ENCODE data around the gene GRB10.
"Not testable (repeated sequence)": the region's sequence is repeated elsewhere in the genome, so short reads cannot be mapped to it uniquely, and the experiment has no call there.

GRB10 gene

DNA sequence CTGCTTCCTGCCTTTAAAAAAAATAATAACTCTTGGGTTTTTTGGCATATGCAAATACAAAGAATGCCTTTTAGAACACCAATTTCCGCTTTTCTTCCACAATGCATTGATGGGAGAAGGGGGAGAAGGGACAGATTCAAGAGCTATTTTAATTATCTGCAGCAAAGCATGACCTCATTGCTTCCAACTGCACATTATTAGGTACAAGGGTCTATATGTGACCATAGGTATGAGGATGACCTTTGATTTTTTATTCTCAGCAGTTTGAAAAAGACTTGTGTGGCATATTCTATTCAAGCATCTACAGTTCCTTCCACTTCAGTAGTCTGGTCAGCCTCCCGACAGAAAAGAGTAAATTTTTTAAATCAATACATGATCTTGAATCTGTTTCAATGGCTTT lies 39.7 kb downstream of the GRB10 start:
- DNase-seq (ENCODE audit: low read depth), result no peak

DNA sequence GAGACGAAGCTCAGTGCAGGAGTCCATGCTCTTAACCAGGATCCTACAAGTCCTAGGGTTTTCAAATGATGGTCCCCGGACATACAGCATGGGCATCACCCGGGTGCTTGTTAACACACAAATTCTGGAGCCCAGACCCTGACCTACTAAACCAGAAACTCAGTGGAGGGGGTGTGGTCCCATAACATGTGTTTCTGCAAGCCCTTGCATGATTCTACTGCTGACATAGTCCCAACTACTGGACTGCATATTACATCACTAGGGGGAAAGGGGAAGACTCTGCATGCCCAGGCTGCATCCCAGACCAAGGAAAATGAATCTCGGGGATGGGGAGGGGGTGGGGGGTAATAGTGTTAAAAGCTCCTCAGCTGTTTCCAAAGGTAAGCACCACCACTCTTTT lies 40.3 kb downstream of the GRB10 start:
- DNase-seq (ENCODE audit: low read depth), result no peak

DNA sequence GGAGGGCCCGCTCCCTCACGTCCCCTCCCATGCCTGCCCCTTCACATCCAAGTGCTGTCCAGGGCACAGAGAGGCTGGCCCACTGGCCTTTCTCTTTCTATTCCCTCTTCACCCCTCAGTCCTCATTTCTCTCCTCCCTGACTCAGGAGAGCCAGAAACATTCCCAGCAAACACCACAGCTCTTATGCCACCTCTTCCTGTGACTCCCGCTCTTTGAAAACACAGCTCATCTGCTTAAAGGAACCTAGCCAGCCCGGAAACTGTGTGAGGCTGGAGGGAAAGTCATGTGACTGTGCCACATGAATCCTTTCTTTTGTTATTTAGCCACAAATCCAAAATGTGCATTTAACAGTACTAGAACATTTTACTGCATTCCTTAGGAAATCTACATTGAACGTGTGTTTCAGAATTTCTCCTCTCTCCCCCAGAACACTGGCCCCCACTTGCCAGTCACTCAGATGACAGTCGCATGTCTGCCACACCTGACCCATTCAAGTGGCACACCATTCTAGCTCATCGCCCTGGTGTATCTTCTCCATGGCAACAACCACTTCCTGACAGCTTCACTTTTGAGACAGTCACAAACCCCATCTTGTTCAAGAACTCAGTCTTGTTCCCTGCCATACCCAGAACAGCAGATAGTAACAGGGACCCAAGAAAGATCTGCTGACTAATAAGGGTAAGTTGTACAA lies 42.8 kb downstream of the GRB10 start:
- no peak for DNase-seq (ENCODE audit: low read depth)

DNA sequence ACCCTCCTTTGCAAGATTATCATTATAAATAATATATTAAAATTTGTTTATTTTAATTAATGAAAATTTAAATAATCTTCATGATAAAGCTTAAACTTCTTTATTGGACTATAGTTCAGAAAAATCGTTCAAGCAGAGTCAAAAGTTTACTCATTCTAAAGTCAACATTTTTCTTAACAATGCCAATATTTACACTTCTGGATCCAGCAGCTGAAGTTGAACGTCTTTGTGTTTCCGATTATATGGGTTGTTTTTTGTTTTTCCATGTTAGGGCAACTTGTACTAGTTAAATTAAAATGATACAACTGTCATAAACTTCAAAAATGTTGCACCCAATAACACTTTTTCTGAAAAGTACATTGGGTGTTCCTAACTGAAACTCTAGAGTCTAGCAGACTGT lies 43.8 kb downstream of the GRB10 start:
- no peak for DNase-seq (ENCODE audit: low read depth)

- DNase-seq (ENCODE audit: low read depth), result not testable (repeated sequence)
Observed at GRCh38 chr7:50735836-50736235, 46.9 kb downstream of the GRB10 start.

DNA sequence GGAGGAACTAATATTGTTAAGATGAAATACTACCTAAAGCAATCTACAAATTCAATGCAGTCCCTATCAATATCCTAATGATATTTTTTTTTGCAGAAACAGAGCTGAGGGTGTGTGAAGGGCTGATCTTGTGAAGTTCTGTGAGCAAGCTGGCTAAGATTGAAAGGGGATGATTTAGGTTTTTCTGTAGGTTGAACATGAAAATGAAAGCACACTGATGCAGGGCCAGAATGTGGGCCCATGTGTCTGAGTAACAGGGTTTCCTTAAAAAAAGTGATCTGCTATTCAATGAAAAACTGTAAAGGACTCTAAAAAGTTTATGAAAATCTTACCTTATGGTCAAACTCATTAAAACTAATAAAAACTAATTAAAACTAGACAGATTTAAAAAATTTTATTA lies 47.4 kb downstream of the GRB10 start:
- no peak for DNase-seq (ENCODE audit: low read depth)

- no peak for DNase-seq (ENCODE audit: low read depth)
Observed at GRCh38 chr7:50734246-50734645, 48.5 kb downstream of the GRB10 start.

GRCh38 chr7:50733552-50733951 lies 49.1 kb downstream of the GRB10 start:
- DNase-seq (ENCODE audit: low read depth), result no peak

DNA sequence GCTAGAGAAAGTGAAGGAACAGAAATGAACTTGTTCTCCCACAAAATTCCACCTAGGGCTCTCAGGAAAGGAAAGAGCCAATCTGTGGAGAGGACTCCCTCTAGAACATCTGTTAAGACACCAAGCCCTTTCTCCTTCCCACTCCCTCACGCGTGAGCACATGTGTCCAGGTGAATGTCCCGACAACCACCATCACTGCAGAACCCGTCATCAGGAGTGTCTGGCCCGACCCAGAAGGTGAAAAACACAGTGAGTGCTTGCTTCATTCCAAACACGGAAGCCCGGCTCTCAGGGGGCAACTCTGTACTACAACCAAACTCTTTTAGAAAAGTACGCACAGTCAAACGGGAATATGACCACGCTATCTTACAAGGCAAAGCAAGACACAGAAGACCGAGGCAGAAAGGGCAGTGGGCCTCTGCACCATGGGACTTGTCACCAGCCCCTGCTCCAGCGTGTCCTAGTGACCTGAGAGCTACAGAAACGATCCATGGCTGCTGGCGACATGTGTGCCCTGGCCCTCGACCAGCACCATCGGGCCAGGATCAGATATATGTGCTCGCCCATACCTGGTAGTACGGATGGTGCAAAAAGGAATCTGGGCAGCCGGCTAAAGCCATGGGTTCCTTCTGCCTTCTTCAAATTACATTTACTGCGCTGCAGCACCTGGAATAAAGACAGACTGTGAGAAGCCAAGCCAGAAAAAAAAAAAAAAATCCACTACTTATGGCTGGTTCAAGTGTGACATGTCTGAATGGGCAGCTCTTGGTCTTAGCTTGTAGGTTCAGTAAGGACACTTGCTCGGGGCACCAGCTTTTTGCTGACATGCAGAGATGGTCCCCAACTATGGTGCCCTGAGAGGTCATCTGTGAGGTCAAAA lies 50.8 kb downstream of the GRB10 start:
- DNase-seq (ENCODE audit: low read depth), result no peak

DNA sequence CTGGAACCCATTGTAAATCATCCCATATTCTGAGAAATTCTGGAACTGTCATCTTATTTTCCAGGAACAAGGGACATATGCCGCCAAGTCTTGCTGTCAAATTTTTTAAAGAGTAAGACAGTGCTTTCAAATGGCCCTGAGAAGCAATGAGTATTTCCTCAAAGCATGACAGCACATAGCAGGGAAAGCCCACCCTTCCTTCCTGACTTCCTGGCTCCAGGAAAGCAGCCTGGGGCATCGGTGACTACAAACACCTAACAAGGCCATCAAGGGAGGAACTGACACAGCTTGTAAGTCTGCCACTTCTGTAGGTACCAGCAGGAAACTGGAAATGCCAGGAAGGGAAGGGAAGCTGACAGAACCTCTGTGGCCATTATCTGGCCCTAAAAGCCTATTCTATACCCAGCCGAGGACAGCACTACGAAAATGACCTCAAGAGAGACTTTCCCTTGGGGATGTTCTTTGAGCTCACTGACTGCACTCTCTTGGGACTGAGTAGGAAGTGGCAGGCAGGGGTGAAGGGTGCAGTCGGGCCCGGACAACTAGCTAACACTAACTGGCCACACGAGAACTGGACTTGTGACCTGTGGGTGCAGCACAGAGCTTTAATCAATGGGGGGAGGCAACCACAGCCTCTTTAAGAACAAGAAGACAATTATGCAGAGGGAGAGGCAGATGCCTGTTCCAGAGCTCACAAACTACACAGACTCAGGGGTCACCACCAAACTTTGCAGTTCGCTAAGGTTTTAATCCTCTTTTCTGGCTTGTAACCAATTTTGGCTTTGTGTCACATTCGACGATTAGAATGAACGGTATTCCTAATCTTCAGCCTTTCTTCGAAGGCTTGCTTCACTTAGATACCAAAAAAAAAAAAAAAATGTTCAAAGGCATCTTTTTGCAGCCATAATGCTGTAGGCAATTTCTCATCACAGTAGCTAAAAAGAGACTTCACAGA lies 52.0 kb downstream of the GRB10 start:
- DNase-seq (ENCODE audit: low read depth), result no peak

GRCh38 chr7:50729962-50730361 lies 52.7 kb downstream of the GRB10 start:
- no peak for DNase-seq (ENCODE audit: low read depth)

- no peak for DNase-seq (ENCODE audit: low read depth)
Observed at GRCh38 chr7:50728184-50728583, 54.5 kb downstream of the GRB10 start.

DNA sequence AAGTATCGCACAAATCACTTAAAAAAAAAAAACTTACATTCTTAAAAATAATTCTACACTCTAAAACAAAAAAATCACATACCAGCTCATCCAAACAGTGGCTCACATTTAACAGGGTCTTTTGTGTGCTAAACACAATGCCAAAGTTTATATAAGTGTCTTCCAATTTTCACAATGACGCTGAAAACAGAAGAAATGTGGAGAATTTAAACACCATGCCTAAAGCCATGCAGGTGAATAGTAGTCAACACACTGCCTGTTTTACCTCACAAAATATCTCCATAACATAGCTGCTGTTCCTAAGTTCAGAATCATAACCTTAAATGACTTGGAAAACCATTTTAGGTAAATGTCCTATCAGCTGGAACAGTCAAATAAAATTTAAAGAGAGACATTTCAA lies 55.0 kb downstream of the GRB10 start:
- DNase-seq (ENCODE audit: low read depth), result no peak

DNA sequence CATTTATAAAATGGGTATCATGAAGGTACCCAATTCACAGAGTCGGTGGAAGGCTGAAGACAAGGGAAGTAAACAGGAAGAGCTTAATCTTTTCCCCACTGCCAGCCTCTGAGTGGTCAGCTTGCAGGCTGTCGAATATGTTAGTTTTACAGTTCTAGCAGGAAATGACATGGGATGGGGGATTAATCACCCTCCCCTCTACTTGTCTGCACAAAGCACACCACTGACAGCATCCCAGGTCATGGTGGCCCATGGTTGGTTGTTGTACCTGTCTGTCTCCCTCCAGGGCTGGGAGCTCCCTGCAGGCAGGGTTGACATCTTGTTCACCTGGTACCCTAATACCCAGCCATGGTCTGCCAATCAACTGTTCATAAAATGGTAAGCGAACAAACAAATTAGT lies 55.6 kb downstream of the GRB10 start:
- DNase-seq (ENCODE audit: low read depth), result no peak

- DNase-seq (ENCODE audit: low read depth), result no peak
Observed at GRCh38 chr7:50725774-50726173, 56.9 kb downstream of the GRB10 start.

DNA sequence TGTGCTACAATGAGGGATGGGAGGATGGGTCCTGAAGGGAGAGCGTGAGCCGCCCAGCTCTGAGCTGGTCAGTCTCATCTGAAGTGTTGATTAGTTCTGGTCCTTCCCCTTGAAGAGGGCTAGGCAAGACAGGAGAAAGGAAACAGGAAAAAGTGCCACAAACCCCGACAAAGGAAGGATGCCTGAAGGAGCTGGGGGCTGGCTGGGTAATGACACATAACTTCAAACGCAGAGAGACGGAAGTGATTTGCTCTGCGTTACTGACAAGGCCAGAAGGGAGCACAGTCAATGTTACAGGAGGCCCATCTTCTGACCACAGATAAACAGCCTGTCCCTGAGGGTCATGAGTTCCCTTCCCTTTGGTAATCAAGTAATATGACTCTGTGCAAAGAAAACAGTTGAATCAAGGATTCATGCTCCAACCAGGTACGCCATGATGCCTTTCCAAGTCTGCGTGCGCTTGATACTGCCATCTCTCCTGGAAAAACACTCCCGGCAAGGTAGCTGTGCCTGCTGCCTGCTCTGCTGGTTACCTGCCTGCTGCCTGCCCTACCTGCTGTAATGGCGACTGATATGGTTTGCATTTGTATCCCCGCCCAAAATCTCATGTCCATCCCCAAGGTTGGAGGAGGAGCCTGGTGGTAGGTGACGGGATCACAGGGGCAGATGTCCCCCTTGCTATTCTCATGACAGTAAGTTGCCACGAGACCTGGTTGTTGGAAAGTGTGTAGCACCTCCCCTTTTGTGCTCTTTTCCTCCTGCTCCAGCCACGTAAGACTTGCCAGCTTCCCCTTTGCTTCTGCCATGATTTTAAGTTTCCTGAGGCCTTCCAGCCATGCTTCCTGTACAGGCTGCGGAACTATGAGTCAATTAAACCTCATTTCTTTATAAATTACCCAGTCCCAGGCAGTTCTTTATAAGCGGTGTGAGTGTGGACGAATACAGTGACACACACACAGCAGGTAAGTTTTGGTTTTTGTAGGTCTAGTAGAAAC lies 57.9 kb downstream of the GRB10 start:
- no peak for DNase-seq (ENCODE audit: low read depth)

DNA sequence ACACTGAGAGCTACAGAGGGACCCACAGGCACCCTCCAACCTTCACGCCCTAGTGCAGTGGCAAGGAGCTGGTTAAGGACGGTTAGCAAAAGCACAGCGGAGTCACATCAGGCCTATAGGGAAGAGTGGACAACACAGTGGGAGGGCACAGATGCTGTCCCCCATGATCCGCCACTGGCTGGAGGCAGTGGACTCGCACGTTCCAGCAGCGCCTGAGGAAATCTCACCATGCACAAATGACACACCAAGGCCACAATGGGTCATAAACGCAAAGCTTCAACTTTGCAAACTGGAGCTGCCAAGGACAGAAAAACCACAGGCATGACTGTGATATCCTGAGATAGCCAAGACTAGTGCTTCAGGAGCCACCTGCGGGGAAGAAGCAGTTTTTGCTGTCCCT lies 58.8 kb downstream of the GRB10 start:
- DNase-seq (ENCODE audit: low read depth), result no peak

- no peak for DNase-seq (ENCODE audit: low read depth)
Observed at GRCh38 chr7:50723173-50723572, 59.5 kb downstream of the GRB10 start.

DNA sequence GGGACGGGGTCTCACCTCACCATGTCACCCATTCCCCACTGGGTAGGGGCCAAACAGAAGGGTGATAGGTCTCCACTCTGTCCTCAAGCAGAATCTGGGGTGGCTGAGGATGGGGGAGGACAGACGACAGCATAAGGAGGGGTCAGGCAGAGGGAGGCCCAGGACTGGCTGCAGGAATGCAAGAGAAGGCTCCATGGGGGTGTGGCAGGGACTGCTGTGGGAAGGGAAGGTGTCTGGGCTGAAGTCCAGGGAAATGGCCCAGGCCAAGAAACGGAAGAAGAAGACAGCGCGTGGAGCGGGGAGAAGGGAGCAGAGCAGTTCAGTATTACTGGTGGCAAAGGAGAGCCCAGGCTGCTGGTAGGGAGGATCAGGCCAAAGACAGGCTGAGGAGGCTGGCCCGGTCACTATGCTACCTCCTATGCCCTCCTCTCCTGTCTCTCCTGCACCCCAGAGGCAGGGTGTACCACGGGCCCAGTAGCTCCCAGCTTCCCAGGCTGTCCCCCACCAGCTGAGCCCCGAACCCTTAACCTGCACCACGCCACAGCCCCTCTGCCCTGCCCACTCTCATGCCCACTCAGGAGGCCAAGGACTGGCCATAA lies 60.9 kb downstream of the GRB10 start:
- DNase-seq (ENCODE audit: low read depth), result no peak

DNA sequence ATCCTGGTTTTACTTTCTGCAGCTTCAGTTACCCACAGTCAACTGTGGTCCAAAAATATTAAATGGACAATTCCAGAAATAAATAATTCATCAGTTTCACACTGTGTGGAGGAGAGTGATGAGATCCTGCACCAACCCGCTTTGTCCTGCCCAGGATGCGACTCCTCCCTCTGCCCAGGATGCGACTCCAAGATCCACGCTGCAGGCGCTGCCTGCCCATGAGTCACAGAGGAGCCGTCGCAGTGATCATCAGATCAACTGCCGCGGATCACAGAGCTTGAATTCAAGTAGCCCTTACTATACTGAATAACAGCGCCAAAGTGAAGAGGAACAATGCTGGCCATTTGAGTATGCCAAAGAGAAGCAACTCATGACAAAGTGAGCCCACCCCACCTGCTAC lies 61.5 kb downstream of the GRB10 start:
- DNase-seq (ENCODE audit: low read depth), result no peak

DNA sequence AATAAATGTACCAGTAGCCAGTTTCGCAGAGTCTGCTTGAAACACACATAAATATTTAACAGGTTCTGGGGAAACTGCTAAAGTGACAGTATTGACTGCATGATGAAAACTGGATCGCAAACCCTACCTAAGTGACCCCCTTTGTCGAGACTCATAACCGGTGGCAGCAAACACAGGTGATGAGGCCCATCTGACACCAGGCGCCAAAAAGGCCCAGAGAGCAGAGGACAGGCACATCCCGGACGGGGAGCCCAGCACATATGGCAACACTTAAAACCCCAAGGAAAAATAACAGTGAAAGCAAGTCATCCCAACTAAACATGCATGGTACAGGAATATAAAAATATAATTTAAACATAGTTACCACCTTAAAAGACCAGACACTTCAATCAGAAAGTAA lies 62.4 kb downstream of the GRB10 start:
- no peak for DNase-seq (ENCODE audit: low read depth)
